IMR-90 (cell line): Measurements from ENCODE around the gene KCNV2. TPM values are rescaled to one million over a fixed set of nuclear protein-coding genes. Genes with fewer than 3 reads are reported as not detected.

Source experiments
- ATAC-seq: fragments of 200-7000 bp; cut with Tn5 transposase; 2 replicates; pipeline ENCODE4 v1.9.1; 2020; ENCODE audit warnings: low read depth, mild to moderate bottlenecking, moderate library complexity
- BruUV-seq: library from RNA; stranded (reverse); fragments of 400-500 nt; replicated peaks from 2 replicates; lab custom pipeline; 2021; lab: Mats Ljungman, UMichigan
- CTCF ChIA-PET: fragments of 300-600 bp; formaldehyde crosslinking; extraction: SDS; loops from one replicate; lab custom pipeline; 2021; ENCODE audit warnings: antibody characterized with exemption; lab: Yijun Ruan, JAX
- POLR2A ChIA-PET: fragments of 300-600 bp; sonication (Branson Sonifier 250); formaldehyde crosslinking; loops from one replicate; lab custom pipeline; 2022; ENCODE audit warnings: antibody characterized with exemption; ENCODE audit not compliant: unreplicated experiment; lab: Charles Lee
- DNase-seq: peaks from one replicate; pipeline ENCODE4 v3.0.0; 2013
- H2AFZ ChIP-seq: replicated peaks from 2 replicates; pipeline ENCODE3; 2013; ENCODE audit warnings: low read length, mild to moderate bottlenecking; ENCODE audit not compliant: poor library complexity
- H2AK5ac ChIP-seq: 2 replicates; pipeline ENCODE4 v1.6.1; 2013; ENCODE audit warnings: low read depth, low read length, inconsistent platforms
- H2AK9ac ChIP-seq: replicated peaks from 2 replicates; pipeline ENCODE3; 2013; ENCODE audit warnings: mild to moderate bottlenecking, low read depth, low read length, moderate library complexity; ENCODE audit not compliant: poor library complexity
- H2BK120ac ChIP-seq: 2 replicates; pipeline ENCODE4 v1.6.1; 2013; ENCODE audit warnings: low read depth, low read length, inconsistent platforms
- H2BK15ac ChIP-seq: 3 replicates; pipeline ENCODE4 v1.6.1; 2013; ENCODE audit warnings: low read depth, low read length, inconsistent platforms
- H2BK20ac ChIP-seq: 2 replicates; pipeline ENCODE4 v1.6.1; 2013; ENCODE audit warnings: low read depth, mild to moderate bottlenecking, inconsistent platforms, low read length, moderate library complexity
- H2BK5ac ChIP-seq: 2 replicates; pipeline ENCODE4 v1.6.1; 2013; ENCODE audit warnings: mild to moderate bottlenecking, low read depth, low read length, inconsistent platforms; ENCODE audit not compliant: poor library complexity, severe bottlenecking
- H3K14ac ChIP-seq: replicated peaks from 2 replicates; pipeline ENCODE4 v1.6.1; 2013; ENCODE audit warnings: low read depth, low read length, inconsistent platforms
- H3K18ac ChIP-seq: 2 replicates; pipeline ENCODE4 v1.6.1; 2013; ENCODE audit warnings: low read depth, low read length, control low read depth
- H3K23ac ChIP-seq: 2 replicates; pipeline ENCODE4 v1.6.1; 2013; ENCODE audit warnings: low read depth, low read length, inconsistent platforms
- H3K27ac ChIP-seq: 2 replicates; pipeline ENCODE4 v1.5.1; 2013; ENCODE audit warnings: mild to moderate bottlenecking, control low read depth, low read length; ENCODE audit not compliant: insufficient read depth
- H3K27me3 ChIP-seq: 2 replicates; pipeline ENCODE4 v1.6.1; 2013; ENCODE audit warnings: low read length; ENCODE audit not compliant: control insufficient read depth, insufficient read depth
- H3K36me3 ChIP-seq: 2 replicates; pipeline ENCODE4 v1.6.1; 2013; ENCODE audit warnings: low read length, mixed read lengths; ENCODE audit not compliant: control insufficient read depth, insufficient read depth
- H3K4ac ChIP-seq: 2 replicates; pipeline ENCODE4 v1.6.1; 2013; ENCODE audit warnings: low read depth, low read length, inconsistent platforms
- H3K4me1 ChIP-seq: 2 replicates; pipeline ENCODE4 v1.6.1; 2013; ENCODE audit warnings: low read length, mixed read lengths; ENCODE audit not compliant: control insufficient read depth, insufficient read depth
- H3K4me2 ChIP-seq: 2 replicates; pipeline ENCODE4 v1.6.1; 2013; ENCODE audit warnings: low read depth, mild to moderate bottlenecking, control low read depth, low read length, moderate library complexity
- H3K4me3 ChIP-seq: 2 replicates; pipeline ENCODE4 v1.5.1; 2013; ENCODE audit warnings: low read depth, mild to moderate bottlenecking, control low read depth, low read length, moderate library complexity; ENCODE audit not compliant: insufficient read depth
- H3K56ac ChIP-seq: 2 replicates; pipeline ENCODE4 v1.6.1; 2013; ENCODE audit warnings: low read length, inconsistent platforms; ENCODE audit not compliant: insufficient read depth; ENCODE audit errors: extremely low read depth
- H3K79me1 ChIP-seq, 2 experiments: 2 replicates each; pipeline ENCODE4 v1.6.1; 2013; ENCODE audit warnings: low read length in 2 of 2, inconsistent platforms in 1 of 2, low read depth in 1 of 2
- H3K9ac ChIP-seq: 2 replicates; pipeline ENCODE4 v1.6.1; 2013; ENCODE audit warnings: low read depth, low read length, control low read depth
- H3K9me1 ChIP-seq: 2 replicates; pipeline ENCODE4 v1.6.1; 2013; ENCODE audit warnings: low read length, inconsistent platforms; ENCODE audit not compliant: insufficient read depth
- H3K9me3 ChIP-seq: 2 replicates; pipeline ENCODE4 v1.6.1; 2013; ENCODE audit warnings: low read length; ENCODE audit not compliant: control insufficient read depth, insufficient read depth
- H4K20me1 ChIP-seq: 2 replicates; pipeline ENCODE4 v1.6.1; 2013; ENCODE audit warnings: low read length, inconsistent platforms; ENCODE audit not compliant: insufficient read depth
- H4K5ac ChIP-seq: 2 replicates; pipeline ENCODE4 v1.6.1; 2013; ENCODE audit warnings: mild to moderate bottlenecking, low read depth, low read length, control low read depth
- H4K8ac ChIP-seq, 2 experiments: 2 replicates each; pipeline ENCODE4 v1.6.1; 2013; ENCODE audit warnings: low read depth in 2 of 2, low read length in 2 of 2, control low read depth in 1 of 2, inconsistent platforms in 1 of 2
- H4K91ac ChIP-seq: 2 replicates; pipeline ENCODE4 v1.6.1; 2013; ENCODE audit warnings: low read depth, low read length, inconsistent platforms; ENCODE audit not compliant: insufficient read depth
- RFX5 ChIP-seq: IDR thresholded peaks from 2 replicates; pipeline ENCODE4 v1.8.0; 2012; ENCODE audit warnings: low read depth, mild to moderate bottlenecking, low read length, moderate library complexity
- WGBS, 2 experiments: methylation state at CpG; one replicate each; pipeline versions ENCODE4 v1.1.5 to v1.1.7; 2013; ENCODE audit warnings: missing lambda C conversion rate in 2 of 2; ENCODE audit not compliant: insufficient read length in 1 of 2; ENCODE audit errors: extremely low coverage in 2 of 2; 5-methylcytosine and 5-hydroxymethylcytosine counted together
- dilution Hi-C: fragments of 300-500 bp; cut with HindIII; formaldehyde crosslinking; loops from one replicate; pipeline ENCODE4 v1.14.3; 2018; ENCODE audit warnings: low sequenced_read_pairs; ENCODE audit not compliant: unreplicated experiment
- in situ Hi-C: fragments of 300-500 bp; cut with MboI; formaldehyde crosslinking; loops from 3 replicates; pipeline ENCODE4 v1.14.3; 2019; ENCODE audit warnings: low sequenced_read_pairs, inconsistent platforms, mixed read lengths
- intact Hi-C: fragments of 100-400 bp; cut with micrococcal nuclease; formaldehyde crosslinking; loops from 2 replicates; pipeline ENCODE4 v1.10.0; 2022
- polyA plus RNA-seq, 3 experiments: library from polyadenylated mRNA; depleted of rRNA; stranded (reverse); fragments of >200 nt; gene quantifications; 2 replicates each; pipeline ENCODE4 v1.2.3, GENCODE V29; 2012; ENCODE audit warnings: low replicate concordance in 1 of 3
- total RNA-seq: library from RNA; depleted of rRNA; stranded (reverse); fragments of >200 nt; gene quantifications from 2 replicates; pipeline ENCODE4 v1.2.3, GENCODE V29; 2012

Gene KCNV2
- total and polyA plus RNA-seq, 2 of the 4 experiments (the other 2 are of a cell fraction), result not detected

GRCh38 chr9:2758162-2758897, 41.0 kb downstream of the KCNV2 start:
- no peak overlapping the region for H4K91ac ChIP-seq
- no TSS peak for BruUV-seq
- no peak overlapping the region for H2BK20ac ChIP-seq
- no peak overlapping the region for H2AK9ac ChIP-seq
- H2BK120ac ChIP-seq, result no peak overlapping the region
- in situ Hi-C loops, result no loop called here
- no peak overlapping the region for H3K4me3 ChIP-seq
- CTCF ChIA-PET, result interaction anchor here (0.5 to 1.0 kb wide), 2 partner anchors 10 to 30 kb away, joined by 3 to 5 read pairs; no protein-coding TSS in a partner anchor
- H3K4me1 ChIP-seq, result 0 out of 2 replicates have a peak, but pooled peaks cover 2% of the 10 kb centered on the region
- H3K9me1 ChIP-seq, result no peaks in the 10 kb centered on the region
- DNase-seq (no peak), ATAC-seq (no peak)
- H3K4me2 ChIP-seq, result no peak overlapping the region
- dilution Hi-C loops, result no loop called here
- H2AFZ ChIP-seq, result no peak overlapping the region
- whole genome bisulfite sequencing, 2 experiments, result no CpG with 5 or more reads among the region's 2 CpGs
- H3K9me3 ChIP-seq, result no peaks in the 10 kb centered on the region
- no peak overlapping the region for H3K18ac ChIP-seq
- no peak overlapping the region for H3K56ac ChIP-seq
- no peak overlapping the region for H3K14ac ChIP-seq
- H2BK5ac ChIP-seq, result no peak overlapping the region
- H4K5ac ChIP-seq, result no peak overlapping the region
- H3K27me3 ChIP-seq, result no peaks in the 10 kb centered on the region
- H3K79me1 ChIP-seq, result peaks cover 0 to 4% of the 10 kb centered on the region in 2 experiments; a peak in 3 of 4 replicates
- POLR2A ChIA-PET, result no interaction called here
- no peak overlapping the region for H3K4ac ChIP-seq
- H2BK15ac ChIP-seq, result no peak overlapping the region
- no peak overlapping the region for H3K9ac ChIP-seq
- intact Hi-C loops, result no loop called here
- no peak overlapping the region for H4K8ac ChIP-seq
- TF ChIP-seq RFX5, result no peak
- no peak overlapping the region for H3K23ac ChIP-seq
- no peak overlapping the region for H2AK5ac ChIP-seq
- peaks cover 1% of the 10 kb centered on the region; the same call in 1 of the 2 replicates for H3K36me3 ChIP-seq
- no peaks in the 10 kb centered on the region for H4K20me1 ChIP-seq
- no peak overlapping the region for H3K27ac ChIP-seq
